Astrocyte of the spinal cord (primary cell): Measurements from ENCODE around the gene KLK15.

ENCODE experiments used
- DNase-seq: peaks from one replicate; pipeline ENCODE4 v3.0.0; 2011; ENCODE audit warnings: low read depth, low spot score
- H3K4me3 ChIP-seq: 2 replicates; pipeline ENCODE4 v1.5.1; 2011; ENCODE audit warnings: low read depth, mild to moderate bottlenecking, low read length, moderate library complexity
- in situ Hi-C: cut with HindIII; loops from 2 replicates; pipeline ENCODE4 v1.10.0; 2017; ENCODE audit warnings: low sequenced_read_pairs
- TF ChIP-seq, protein P1 (sequence below): IDR thresholded peaks from 2 replicates; pipeline ENCODE4 v1.5.1; 2012; ENCODE audit warnings: low read depth, mild to moderate bottlenecking, low read length, inconsistent platforms

Gene KLK15

DNA sequence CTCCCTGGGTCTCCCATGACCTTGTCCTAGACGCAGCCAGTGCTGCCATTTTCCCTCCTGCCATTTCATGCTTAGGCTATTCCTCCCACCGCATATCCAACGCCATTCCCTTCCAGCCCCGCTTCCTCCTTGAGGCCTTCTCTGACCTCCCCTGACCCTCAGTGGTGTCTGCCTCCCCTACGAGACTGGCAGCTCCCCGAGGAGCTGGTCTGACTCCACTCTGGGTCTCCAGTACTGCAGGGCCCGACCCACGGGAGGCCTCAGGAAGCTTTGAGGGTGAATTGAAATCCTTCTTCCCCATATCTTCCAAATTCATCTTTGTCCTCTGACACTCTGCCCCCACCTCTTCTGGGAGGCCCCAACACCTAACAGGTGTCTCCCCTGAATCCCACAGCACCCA, 708 bp downstream of the KLK15 start:
- in situ Hi-C loops = no loop called here
- no peak overlapping the region for H3K4me3 ChIP-seq
- no peak for DNase-seq
- TF ChIP-seq, protein P1, sequence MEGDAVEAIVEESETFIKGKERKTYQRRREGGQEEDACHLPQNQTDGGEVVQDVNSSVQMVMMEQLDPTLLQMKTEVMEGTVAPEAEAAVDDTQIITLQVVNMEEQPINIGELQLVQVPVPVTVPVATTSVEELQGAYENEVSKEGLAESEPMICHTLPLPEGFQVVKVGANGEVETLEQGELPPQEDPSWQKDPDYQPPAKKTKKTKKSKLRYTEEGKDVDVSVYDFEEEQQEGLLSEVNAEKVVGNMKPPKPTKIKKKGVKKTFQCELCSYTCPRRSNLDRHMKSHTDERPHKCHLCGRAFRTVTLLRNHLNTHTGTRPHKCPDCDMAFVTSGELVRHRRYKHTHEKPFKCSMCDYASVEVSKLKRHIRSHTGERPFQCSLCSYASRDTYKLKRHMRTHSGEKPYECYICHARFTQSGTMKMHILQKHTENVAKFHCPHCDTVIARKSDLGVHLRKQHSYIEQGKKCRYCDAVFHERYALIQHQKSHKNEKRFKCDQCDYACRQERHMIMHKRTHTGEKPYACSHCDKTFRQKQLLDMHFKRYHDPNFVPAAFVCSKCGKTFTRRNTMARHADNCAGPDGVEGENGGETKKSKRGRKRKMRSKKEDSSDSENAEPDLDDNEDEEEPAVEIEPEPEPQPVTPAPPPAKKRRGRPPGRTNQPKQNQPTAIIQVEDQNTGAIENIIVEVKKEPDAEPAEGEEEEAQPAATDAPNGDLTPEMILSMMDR = no peak

DNA sequence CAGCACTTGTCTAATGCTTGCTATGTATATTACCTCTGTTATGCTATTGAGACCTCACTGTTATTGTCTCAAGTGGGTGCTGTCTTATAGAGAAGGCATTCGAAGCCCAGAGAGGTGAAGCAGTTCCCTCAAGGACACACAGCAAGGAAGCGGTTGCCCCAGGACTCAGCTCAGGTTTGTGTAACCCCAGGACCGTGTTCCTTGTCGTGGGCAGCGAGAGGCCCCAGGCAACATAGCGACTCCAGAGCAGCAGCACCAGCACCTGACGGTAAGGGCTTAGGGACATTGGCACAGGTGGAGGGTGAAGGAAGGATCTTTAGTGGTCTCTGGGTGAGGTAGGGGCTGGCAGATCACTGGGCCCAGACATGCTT, 2.4 kb downstream of the KLK15 start:
- H3K4me3 ChIP-seq = no peak overlapping the region
- in situ Hi-C loops = no loop called here
- TF ChIP-seq, protein P1 = no peak

DNA sequence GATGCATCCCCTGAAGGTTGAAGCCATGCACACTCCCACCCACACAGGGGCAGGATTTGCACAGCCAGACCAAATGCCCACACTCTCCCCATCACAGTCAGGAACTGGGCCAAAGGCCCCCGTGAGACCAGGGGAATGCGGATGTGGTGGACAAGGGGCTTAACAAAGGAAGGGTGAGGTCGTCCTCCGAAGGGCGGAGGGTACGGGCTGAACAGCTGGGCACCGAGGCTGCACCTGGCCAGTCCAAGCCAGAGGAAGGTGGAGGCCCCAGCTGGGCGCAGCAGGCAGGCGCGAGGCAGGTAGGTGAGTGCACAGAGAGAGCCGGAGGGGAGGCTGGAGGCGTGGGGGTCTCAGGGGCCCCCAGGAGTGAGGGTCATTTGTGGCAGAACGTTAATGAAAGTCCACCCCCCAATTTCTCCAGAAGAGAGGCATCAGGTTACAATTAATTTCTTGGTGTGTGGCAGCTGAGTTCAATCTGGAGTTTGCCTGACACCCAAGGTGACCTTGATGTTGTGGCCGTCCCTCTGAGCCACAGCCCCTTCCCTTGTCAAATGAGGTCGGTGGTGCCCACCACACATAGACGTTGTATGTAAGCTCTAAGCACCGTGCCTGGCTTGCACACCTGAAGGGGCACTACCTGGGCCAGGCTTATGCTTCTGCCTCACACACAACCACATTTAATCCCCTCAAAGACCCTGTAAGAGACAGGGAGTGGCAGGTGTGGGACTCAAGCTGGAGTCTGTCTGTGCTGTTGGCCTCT, 2.9 kb downstream of the KLK15 start:
- TF ChIP-seq, protein P1 = no peak
- in situ Hi-C loops = no loop called here
- no peak overlapping the region for H3K4me3 ChIP-seq
- no peak for DNase-seq

More for the DNA sequence above, 2.4 kb downstream of the KLK15 start:
- DNase-seq = no peak

DNA sequence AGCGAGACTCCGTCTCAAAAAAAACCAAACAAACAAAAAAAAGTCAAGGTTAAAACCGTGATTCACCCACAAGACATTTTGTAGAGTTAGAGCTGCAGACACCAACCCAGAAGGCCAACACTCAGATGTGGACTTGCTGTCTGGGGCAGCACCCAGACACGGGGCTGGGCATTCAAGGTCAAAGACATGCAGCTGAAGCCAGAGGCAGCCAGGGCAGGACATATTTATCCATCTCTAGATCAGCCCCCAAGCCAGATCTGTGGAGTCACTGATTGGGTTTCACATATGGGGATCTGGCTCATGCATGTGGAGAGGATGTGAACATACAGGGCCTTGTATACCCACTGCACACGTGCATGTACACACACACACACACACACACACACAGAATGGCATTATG, 3.6 kb downstream of the KLK15 start:
- TF ChIP-seq, protein P1 = no peak
- no peak overlapping the region for H3K4me3 ChIP-seq
- DNase-seq = no peak
- in situ Hi-C loops = no loop called here

DNA sequence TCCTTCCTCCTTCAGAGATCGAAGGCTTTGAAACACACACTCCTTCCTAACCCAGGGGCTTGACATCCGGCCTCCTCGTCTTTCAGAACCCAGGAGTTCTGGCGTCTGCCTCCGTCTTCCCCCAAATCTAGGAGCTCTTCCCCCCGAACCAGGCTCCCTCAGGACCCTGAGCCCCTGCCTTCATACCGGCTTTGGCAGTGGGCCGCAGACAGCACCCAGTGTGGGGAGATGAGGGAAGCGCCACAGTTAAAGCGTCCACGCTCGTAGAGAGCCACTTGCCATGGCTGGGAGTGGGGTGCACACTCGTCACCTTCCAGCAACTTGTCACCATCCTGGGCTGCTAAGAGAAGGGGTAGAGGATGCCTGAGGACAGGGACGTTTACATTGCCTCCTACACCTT, 5.9 kb downstream of the KLK15 start:
- no peak for DNase-seq
- in situ Hi-C loops = no loop called here
- TF ChIP-seq, protein P1 = no peak
- no peak overlapping the region for H3K4me3 ChIP-seq

DNA sequence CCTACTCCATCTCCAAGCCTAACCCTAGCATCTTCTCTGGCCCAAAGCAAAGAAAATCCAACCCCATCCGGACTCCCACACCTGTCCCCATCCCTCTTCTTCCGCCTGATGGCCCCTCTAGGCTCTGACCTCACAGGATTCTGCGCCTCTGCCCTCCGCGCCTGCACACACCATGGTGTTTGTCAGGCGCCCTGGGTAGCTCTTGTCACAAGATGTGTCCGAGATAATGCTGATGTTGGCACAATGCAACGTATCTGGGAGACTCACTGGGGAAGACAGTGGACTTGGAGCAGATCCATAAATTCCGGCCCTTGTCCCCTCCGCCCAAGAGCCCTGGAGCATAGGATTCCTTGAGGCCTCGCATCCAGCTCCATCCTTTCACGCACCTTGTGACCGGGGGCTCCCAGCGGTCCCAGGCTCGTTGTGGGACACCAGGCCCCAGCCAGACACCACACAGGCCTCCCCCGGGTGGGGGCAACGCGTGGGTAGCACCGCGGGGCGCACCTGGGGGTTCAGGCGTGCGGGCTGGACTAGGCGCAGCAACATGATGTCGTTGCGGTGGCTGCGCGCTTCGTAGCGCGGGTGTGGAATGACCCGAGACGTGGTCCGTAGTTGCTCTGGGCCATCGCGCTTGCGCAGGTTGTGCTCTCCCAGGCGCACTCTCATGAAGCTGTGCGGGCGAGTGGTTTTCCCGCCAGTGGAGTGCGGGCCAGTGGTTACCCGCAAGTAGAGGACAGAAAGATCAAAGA, 6.7 kb downstream of the KLK15 start:
- DNase-seq = no peak
- no peak overlapping the region for H3K4me3 ChIP-seq
- TF ChIP-seq, protein P1 = no peak
- in situ Hi-C loops = no loop called here
